NCI-H128 (cell line): ENCODE measurements around the gene GALNT17.
"Not testable (repeated sequence)": the region's sequence is repeated elsewhere in the genome, so short reads cannot be mapped to it uniquely, and the experiment has no call there.

ENCODE experiments used
- DNase-seq: peaks from one replicate; lab custom pipeline; 2025; ENCODE audit not compliant: unreplicated experiment; lab: John Stamatoyannopoulos, UW

Gene GALNT17

GRCh38 chr7:71712653-71713180, 580.8 kb downstream of the GALNT17 start:
- no peak for DNase-seq

GRCh38 chr7:71716690-71717089, 584.7 kb downstream of the GALNT17 start:
- no peak for DNase-seq

- DNase-seq, result no peak
Observed at GRCh38 chr7:71718563-71718962, 586.6 kb downstream of the GALNT17 start.

GRCh38 chr7:71721742-71722141, 589.8 kb downstream of the GALNT17 start:
- DNase-seq, result no peak

GRCh38 chr7:71723859-71724258, 591.9 kb downstream of the GALNT17 start:
- no peak for DNase-seq

GRCh38 chr7:71727347-71727746, 595.4 kb downstream of the GALNT17 start:
- DNase-seq, result no peak

GRCh38 chr7:71731740-71732139, 599.8 kb downstream of the GALNT17 start:
- no peak for DNase-seq

GRCh38 chr7:71733107-71733870, 601.3 kb downstream of the GALNT17 start:
- no peak for DNase-seq

GRCh38 chr7:71735961-71736556, 604.1 kb downstream of the GALNT17 start:
- DNase-seq, result peak; percentile 33

GRCh38 chr7:71737931-71738540, 606.1 kb downstream of the GALNT17 start:
- DNase-seq, result not testable (repeated sequence)

GRCh38 chr7:71739520-71740173, 607.7 kb downstream of the GALNT17 start:
- DNase-seq, result no peak

GRCh38 chr7:71740174-71740560, 608.2 kb downstream of the GALNT17 start:
- DNase-seq, result no peak

- DNase-seq, result no peak
Observed at GRCh38 chr7:71746006-71746405, 614.1 kb downstream of the GALNT17 start.

GRCh38 chr7:71750290-71750689, 618.3 kb downstream of the GALNT17 start:
- DNase-seq, result no peak

- no peak for DNase-seq
Observed at GRCh38 chr7:71752171-71752935, 620.4 kb downstream of the GALNT17 start.

- DNase-seq, result no peak
Observed at GRCh38 chr7:71753236-71753635, 621.3 kb downstream of the GALNT17 start.

- DNase-seq, result no peak
Observed at GRCh38 chr7:71753956-71754664, 622.2 kb downstream of the GALNT17 start.

- DNase-seq, result no peak
Observed at GRCh38 chr7:71754828-71755227, 622.9 kb downstream of the GALNT17 start.

GRCh38 chr7:71761336-71761735, 629.4 kb downstream of the GALNT17 start:
- DNase-seq, result no peak
